ENCODE measurements around the gene CELA1. TPM values are rescaled to one million over a fixed set of nuclear protein-coding genes. Genes with fewer than 3 reads are reported as not detected.

The CELA1 gene
- total RNA-seq, 2 donors from 2014 or later, result not detected

DNA sequence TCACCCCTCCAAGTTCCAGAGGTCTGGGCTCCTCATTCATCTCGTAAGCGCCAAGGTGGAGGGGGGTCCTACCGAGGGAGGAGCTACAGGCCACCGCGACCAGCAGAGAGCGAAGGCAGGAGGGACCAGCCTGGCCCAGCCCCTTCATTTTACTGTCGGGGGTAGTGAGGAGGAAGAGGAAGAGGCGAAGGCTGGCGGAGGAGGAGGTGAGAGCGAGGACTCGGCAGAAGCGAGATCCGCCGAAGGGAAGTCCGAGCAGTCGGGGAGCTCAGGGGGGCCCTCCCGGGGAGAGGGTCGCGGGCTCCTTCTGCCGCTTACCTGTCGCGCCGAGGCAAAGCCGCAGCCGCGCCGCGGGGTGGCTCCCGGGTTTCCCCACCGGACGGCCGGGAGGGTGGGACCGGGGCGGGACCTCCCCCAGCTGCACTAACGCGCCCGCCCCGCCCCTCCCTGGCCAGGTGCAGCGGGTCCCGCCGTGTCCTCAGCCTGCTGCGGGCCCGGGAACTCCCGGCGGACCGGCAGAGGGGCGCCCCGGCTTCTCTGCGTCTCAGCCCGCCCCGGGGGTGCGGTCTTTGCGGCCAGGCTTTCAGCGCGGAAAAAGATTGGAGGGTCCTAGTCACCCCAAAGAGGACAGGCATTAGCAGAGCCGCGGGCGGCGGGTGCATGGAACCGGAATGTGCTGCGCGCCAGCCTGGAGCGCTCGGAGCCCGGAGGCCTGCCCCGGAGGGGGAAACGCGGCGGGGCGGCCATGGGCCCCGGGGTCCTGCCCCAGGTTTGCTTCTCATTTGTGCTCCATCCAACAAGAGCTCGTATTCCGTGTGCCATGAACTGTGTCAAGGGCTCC, 45.0 kb upstream of the CELA1 start, which contains the start of gene GALNT6:
GALNT6 (minus strand) TSS at position 124 of the 841 bp plus-strand sequence. CDS start 11,625 bp downstream, outside the sequence.
- Histone ChIP-seq H3K36me3 (replicated peaks in 1 of 2; ENCODE audit: insufficient read depth in 1 of 2, low read depth in 2 of 2) (no peaks in the 10 kb centered on the region), H3K4me3 (peak within 1 kb of the TSS; percentile 47 to 60), H3K27me3 (no peaks in the 10 kb centered on the region), H3K4me1 (peaks cover 19% of the 10 kb centered on the region), H3K9me3 (no peaks in the 10 kb centered on the region), H3K27ac (peak within 1 kb of the TSS; percentile 21 to 72 (median 48))
- ATAC-seq (peak; percentile 91), DNase-seq (peak; percentile 75 to 89 (median 79))
- intact Hi-C loops (cut with DNase I), result no loop called here
- WGBS, 2 donors, result 1% methylated on average over 14 to 73 of the region's 73 CpGs
- peak; percentile 44 to 61 (median 56) for TF ChIP-seq POLR2A (IDR thresholded peaks at IDR 0.05)
- TF ChIP-seq, protein P1, sequence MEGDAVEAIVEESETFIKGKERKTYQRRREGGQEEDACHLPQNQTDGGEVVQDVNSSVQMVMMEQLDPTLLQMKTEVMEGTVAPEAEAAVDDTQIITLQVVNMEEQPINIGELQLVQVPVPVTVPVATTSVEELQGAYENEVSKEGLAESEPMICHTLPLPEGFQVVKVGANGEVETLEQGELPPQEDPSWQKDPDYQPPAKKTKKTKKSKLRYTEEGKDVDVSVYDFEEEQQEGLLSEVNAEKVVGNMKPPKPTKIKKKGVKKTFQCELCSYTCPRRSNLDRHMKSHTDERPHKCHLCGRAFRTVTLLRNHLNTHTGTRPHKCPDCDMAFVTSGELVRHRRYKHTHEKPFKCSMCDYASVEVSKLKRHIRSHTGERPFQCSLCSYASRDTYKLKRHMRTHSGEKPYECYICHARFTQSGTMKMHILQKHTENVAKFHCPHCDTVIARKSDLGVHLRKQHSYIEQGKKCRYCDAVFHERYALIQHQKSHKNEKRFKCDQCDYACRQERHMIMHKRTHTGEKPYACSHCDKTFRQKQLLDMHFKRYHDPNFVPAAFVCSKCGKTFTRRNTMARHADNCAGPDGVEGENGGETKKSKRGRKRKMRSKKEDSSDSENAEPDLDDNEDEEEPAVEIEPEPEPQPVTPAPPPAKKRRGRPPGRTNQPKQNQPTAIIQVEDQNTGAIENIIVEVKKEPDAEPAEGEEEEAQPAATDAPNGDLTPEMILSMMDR (IDR thresholded peaks at IDR 0.05), result peak in 1 of 7 experiments; percentile 1

DNA sequence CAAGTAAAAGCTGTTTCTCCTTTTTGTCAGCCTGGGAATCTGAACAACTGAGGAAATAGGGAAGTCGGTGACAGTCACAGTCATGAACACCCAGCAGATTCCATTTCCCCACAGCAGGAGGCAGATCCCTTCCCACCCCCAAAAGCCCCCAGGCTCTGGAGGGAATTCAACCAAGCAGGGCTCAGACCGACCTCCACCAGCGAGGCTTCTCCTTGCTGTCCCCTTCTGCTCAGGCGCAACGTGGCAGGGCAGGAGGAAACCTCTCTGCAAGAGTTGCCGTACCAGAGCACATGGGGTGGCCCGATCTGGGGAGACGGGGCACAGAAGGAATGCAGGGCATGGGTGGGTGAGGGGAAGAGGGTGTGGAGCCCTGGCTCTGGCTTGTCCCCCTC, 44.4 kb upstream of the CELA1 start:
- Histone ChIP-seq H3K36me3 (replicated peaks in 1 of 2; ENCODE audit: insufficient read depth in 1 of 2, low read depth in 2 of 2) (no peaks in the 10 kb centered on the region), H3K9me3 (no peaks in the 10 kb centered on the region), H3K4me3 (peak overlapping the region; percentile 47 to 60), H3K27me3 (no peaks in the 10 kb centered on the region), H3K4me1 (peaks cover 19% of the 10 kb centered on the region), H3K27ac (peak overlapping the region; percentile 21 to 72 (median 48))
- no peak for TF ChIP-seq POLR2A (IDR thresholded peaks at IDR 0.05)
- TF ChIP-seq, protein P1 (IDR thresholded peaks at IDR 0.05), result no peak
- 11% methylated on average over 3 to 8 of the region's 8 CpGs for WGBS, 2 donors
- ATAC-seq (peak; percentile 7), DNase-seq (peak; percentile 30 to 47 (median 38))
- intact Hi-C loops (cut with DNase I), result no loop called here

DNA sequence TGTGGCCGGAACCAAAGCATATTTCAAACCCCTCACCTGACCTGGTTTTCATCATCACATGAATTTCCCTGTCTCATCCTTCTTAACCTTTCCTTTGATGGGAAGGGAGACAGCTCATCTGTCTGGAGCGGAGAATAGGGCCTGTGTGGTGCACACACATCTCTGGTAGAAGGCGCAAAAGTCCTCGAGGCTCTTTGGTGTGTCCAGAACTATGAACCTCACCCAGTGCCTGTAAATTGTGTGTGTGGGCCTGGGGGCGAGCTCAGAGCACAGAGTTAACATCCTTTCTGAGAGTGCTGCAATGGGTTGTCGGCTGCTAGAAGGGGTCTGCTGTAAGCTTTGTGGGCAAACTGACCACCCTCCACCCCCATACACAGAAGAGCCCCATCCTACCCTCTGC, 44.0 kb upstream of the CELA1 start:
- intact Hi-C loops (cut with DNase I), result no loop called here
- no peaks in the 10 kb centered on the region for H3K36me3 ChIP-seq (replicated peaks in 1 of 2; ENCODE audit: insufficient read depth in 1 of 2, low read depth in 2 of 2)
- WGBS, 2 donors, result 76% methylated on average over 5 to 6 of the region's 6 CpGs
- DNase-seq, result no peak
- no peak overlapping the region for H3K4me3 ChIP-seq
- peaks cover 19% of the 10 kb centered on the region for H3K4me1 ChIP-seq
- H3K9me3 ChIP-seq, result no peaks in the 10 kb centered on the region
- TF ChIP-seq, protein P1 (IDR thresholded peaks at IDR 0.05), result no peak
- TF ChIP-seq POLR2A (IDR thresholded peaks at IDR 0.05), result no peak
- H3K27me3 ChIP-seq, result no peaks in the 10 kb centered on the region
- no peak for ATAC-seq
- H3K27ac ChIP-seq, result peak overlapping the region in 3 of 4 donors; percentile 32 to 72 (median 64)

DNA sequence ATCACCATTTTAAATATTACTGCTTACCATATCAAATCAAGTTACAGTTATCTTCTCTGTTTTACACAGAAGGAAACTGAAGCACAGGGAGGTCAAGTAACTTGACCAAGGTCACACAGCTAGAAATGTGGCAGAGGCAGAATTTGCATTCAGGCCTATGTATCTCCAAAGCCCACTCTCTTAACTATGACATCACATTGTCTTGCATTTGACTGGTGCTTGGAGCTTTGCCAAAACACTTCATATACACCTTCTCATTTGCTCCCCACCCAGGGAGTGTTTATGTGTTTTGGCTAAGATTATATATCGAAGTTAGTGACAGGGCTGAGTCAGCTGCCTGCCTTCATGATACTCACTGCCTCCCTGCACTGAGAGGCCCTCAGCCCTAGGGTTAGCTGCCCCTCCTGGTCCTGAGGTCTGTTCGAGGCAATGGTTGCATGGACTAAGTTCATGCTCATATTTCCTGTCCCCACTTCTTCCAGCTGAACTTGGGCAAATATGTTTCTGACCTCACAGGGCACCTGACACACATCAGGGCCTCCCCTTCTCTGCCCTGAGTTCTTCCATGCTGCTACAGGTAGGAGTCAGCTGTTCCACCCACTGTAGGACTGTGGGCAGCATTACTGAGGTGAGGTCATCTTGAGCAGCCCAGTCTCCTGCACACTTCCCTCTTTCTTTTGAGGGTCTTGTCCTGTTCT, 43.0 kb upstream of the CELA1 start:
- Histone ChIP-seq H3K9me3 (no peaks in the 10 kb centered on the region), H3K4me1 (peaks cover 19% of the 10 kb centered on the region), H3K27ac (no peak overlapping the region), H3K27me3 (no peaks in the 10 kb centered on the region), H3K36me3 (replicated peaks in 1 of 2; ENCODE audit: insufficient read depth in 1 of 2, low read depth in 2 of 2) (no peaks in the 10 kb centered on the region), H3K4me3 (no peak overlapping the region)
- WGBS, 2 donors, result 67 to 83% methylated on average over 2 of the region's 2 CpGs
- ATAC-seq (no peak), DNase-seq (no peak)
- TF ChIP-seq POLR2A (IDR thresholded peaks at IDR 0.05), result no peak
- TF ChIP-seq, protein P1 (IDR thresholded peaks at IDR 0.05), result no peak
- intact Hi-C loops (cut with DNase I), result no loop called here
